ENCODE results near the gene IAH1. TPM values are rescaled to one million over a fixed set of nuclear protein-coding genes. Genes with fewer than 3 reads are reported as not detected.

IAH1 gene
- total and polyA plus RNA-seq, 2 experiments from 2014 or later: 12.7 to 33.7 TPM

DNA sequence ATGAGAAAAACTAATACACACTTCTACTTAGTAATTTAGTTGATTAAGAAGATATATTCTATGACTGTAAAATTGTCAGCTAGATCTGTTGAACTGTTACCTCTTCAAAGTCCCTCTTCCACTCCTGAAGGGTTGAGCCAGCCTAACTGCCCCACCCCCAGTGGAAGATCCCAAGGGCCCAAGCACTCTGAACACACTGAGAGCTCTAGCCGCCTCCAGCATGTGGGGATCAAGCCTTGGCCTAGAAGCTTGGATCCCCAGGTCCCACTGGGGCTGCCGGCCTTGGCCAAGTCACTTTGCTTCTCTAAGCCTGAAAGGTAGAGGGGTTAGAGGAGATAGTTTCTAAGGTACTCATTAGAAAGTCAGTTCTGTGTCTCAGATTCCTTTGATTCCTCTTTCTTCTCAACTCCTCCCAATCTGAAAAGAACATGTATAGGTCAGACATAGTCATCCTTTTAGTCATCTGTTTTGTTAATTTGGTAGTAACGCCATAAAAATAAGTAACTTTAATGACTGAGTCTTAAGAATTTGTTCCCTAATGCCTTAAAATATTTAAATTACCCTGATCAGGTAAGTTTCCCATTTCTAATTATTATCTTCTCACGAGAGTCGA, 45.3 kb upstream of the IAH1 start:
- no peaks in the 10 kb centered on the region; the same call in 2 of the 3 replicates for H3K4me1 Mint-ChIP-seq
- H3K79me2 ChIP-seq (replicated peaks; ENCODE audit: insufficient read depth): peaks cover 36% of the 10 kb centered on the region
- H3K9me2 ChIP-seq (ENCODE audit: insufficient read depth): no peaks in the 10 kb centered on the region
- DNase-seq (ENCODE audit: low spot score) (no peak), ATAC-seq (no peak)
- no peak overlapping the region for H2AFZ ChIP-seq
- no peaks in the 10 kb centered on the region; the same call in 1 of the 2 replicates for H3K4me1 ChIP-seq (ENCODE audit: insufficient read depth)
- no peak for TF ChIP-seq EZH2 (IDR thresholded peaks at IDR 0.05; ENCODE audit: low read depth, unreplicated experiment)
- TF ChIP-seq, protein P1, sequence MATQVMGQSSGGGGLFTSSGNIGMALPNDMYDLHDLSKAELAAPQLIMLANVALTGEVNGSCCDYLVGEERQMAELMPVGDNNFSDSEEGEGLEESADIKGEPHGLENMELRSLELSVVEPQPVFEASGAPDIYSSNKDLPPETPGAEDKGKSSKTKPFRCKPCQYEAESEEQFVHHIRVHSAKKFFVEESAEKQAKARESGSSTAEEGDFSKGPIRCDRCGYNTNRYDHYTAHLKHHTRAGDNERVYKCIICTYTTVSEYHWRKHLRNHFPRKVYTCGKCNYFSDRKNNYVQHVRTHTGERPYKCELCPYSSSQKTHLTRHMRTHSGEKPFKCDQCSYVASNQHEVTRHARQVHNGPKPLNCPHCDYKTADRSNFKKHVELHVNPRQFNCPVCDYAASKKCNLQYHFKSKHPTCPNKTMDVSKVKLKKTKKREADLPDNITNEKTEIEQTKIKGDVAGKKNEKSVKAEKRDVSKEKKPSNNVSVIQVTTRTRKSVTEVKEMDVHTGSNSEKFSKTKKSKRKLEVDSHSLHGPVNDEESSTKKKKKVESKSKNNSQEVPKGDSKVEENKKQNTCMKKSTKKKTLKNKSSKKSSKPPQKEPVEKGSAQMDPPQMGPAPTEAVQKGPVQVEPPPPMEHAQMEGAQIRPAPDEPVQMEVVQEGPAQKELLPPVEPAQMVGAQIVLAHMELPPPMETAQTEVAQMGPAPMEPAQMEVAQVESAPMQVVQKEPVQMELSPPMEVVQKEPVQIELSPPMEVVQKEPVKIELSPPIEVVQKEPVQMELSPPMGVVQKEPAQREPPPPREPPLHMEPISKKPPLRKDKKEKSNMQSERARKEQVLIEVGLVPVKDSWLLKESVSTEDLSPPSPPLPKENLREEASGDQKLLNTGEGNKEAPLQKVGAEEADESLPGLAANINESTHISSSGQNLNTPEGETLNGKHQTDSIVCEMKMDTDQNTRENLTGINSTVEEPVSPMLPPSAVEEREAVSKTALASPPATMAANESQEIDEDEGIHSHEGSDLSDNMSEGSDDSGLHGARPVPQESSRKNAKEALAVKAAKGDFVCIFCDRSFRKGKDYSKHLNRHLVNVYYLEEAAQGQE (IDR thresholded peaks at IDR 0.05; ENCODE audit: unreplicated experiment): no peak
- TF ChIP-seq NANOG (IDR thresholded peaks at IDR 0.05; ENCODE audit: borderline replicate concordance): no peak
- TF ChIP-seq, protein P2, sequence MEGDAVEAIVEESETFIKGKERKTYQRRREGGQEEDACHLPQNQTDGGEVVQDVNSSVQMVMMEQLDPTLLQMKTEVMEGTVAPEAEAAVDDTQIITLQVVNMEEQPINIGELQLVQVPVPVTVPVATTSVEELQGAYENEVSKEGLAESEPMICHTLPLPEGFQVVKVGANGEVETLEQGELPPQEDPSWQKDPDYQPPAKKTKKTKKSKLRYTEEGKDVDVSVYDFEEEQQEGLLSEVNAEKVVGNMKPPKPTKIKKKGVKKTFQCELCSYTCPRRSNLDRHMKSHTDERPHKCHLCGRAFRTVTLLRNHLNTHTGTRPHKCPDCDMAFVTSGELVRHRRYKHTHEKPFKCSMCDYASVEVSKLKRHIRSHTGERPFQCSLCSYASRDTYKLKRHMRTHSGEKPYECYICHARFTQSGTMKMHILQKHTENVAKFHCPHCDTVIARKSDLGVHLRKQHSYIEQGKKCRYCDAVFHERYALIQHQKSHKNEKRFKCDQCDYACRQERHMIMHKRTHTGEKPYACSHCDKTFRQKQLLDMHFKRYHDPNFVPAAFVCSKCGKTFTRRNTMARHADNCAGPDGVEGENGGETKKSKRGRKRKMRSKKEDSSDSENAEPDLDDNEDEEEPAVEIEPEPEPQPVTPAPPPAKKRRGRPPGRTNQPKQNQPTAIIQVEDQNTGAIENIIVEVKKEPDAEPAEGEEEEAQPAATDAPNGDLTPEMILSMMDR (conservative IDR thresholded peaks at IDR 0.05; ENCODE audit: low read depth in 2 of 2): no peak
- no peak for TF ChIP-seq ZNF114 (CRISPR knock-in tag; IDR thresholded peaks at IDR 0.05)
- no peak for TF ChIP-seq ZNF331 (CRISPR knock-in tag; IDR thresholded peaks at IDR 0.05; ENCODE audit: low read depth)
- no peak for TF ChIP-seq EZH2phosphoT487 (IDR thresholded peaks at IDR 0.05; ENCODE audit: unreplicated experiment)
- TF ChIP-seq POLR2AphosphoS5 (IDR thresholded peaks at IDR 0.05; ENCODE audit: low read depth): no peak
- TF ChIP-seq, protein P3, sequence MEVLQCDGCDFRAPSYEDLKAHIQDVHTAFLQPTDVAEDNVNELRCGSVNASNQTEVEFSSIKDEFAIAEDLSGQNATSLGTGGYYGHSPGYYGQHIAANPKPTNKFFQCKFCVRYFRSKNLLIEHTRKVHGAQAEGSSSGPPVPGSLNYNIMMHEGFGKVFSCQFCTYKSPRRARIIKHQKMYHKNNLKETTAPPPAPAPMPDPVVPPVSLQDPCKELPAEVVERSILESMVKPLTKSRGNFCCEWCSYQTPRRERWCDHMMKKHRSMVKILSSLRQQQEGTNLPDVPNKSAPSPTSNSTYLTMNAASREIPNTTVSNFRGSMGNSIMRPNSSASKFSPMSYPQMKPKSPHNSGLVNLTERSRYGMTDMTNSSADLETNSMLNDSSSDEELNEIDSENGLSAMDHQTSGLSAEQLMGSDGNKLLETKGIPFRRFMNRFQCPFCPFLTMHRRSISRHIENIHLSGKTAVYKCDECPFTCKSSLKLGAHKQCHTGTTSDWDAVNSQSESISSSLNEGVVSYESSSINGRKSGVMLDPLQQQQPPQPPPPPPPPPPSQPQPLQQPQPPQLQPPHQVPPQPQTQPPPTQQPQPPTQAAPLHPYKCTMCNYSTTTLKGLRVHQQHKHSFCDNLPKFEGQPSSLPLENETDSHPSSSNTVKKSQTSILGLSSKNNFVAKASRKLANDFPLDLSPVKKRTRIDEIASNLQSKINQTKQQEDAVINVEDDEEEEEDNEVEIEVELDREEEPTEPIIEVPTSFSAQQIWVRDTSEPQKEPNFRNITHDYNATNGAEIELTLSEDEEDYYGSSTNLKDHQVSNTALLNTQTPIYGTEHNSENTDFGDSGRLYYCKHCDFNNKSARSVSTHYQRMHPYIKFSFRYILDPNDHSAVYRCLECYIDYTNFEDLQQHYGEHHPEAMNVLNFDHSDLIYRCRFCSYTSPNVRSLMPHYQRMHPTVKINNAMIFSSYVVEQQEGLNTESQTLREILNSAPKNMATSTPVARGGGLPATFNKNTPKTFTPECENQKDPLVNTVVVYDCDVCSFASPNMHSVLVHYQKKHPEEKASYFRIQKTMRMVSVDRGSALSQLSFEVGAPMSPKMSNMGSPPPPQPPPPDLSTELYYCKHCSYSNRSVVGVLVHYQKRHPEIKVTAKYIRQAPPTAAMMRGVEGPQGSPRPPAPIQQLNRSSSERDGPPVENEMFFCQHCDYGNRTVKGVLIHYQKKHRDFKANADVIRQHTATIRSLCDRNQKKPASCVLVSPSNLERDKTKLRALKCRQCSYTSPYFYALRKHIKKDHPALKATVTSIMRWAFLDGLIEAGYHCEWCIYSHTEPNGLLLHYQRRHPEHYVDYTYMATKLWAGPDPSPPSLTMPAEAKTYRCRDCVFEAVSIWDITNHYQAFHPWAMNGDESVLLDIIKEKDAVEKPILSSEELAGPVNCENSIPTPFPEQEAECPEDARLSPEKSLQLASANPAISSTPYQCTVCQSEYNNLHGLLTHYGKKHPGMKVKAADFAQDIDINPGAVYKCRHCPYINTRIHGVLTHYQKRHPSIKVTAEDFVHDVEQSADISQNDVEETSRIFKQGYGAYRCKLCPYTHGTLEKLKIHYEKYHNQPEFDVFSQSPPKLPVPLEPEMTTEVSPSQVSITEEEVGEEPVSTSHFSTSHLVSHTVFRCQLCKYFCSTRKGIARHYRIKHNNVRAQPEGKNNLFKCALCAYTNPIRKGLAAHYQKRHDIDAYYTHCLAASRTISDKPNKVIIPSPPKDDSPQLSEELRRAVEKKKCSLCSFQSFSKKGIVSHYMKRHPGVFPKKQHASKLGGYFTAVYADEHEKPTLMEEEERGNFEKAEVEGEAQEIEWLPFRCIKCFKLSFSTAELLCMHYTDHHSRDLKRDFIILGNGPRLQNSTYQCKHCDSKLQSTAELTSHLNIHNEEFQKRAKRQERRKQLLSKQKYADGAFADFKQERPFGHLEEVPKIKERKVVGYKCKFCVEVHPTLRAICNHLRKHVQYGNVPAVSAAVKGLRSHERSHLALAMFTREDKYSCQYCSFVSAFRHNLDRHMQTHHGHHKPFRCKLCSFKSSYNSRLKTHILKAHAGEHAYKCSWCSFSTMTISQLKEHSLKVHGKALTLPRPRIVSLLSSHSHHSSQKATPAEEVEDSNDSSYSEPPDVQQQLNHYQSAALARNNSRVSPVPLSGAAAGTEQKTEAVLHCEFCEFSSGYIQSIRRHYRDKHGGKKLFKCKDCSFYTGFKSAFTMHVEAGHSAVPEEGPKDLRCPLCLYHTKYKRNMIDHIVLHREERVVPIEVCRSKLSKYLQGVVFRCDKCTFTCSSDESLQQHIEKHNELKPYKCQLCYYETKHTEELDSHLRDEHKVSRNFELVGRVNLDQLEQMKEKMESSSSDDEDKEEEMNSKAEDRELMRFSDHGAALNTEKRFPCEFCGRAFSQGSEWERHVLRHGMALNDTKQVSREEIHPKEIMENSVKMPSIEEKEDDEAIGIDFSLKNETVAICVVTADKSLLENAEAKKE (CRISPR knock-in tag; IDR thresholded peaks at IDR 0.05): no peak
- TF ChIP-seq, protein P4, sequence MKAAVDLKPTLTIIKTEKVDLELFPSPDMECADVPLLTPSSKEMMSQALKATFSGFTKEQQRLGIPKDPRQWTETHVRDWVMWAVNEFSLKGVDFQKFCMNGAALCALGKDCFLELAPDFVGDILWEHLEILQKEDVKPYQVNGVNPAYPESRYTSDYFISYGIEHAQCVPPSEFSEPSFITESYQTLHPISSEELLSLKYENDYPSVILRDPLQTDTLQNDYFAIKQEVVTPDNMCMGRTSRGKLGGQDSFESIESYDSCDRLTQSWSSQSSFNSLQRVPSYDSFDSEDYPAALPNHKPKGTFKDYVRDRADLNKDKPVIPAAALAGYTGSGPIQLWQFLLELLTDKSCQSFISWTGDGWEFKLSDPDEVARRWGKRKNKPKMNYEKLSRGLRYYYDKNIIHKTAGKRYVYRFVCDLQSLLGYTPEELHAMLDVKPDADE (IDR thresholded peaks at IDR 0.05): no peak
- TF ChIP-seq JUNB (IDR thresholded peaks at IDR 0.05; ENCODE audit: unreplicated experiment): no peak
- no peak for TF ChIP-seq STAT1 (IDR thresholded peaks at IDR 0.05; ENCODE audit: unreplicated experiment)
- no peak for TF ChIP-seq CREB1 (CRISPR knock-in tag; IDR thresholded peaks at IDR 0.05; ENCODE audit: low read depth)
- H3K27ac ChIP-seq (ENCODE audit: low read depth): no peak overlapping the region
- H3F3A ChIP-seq (replicated peaks; ENCODE audit: low read depth): no peaks in the 10 kb centered on the region
- no peak overlapping the region for H3K4me2 ChIP-seq
- no peaks in the 10 kb centered on the region for H3K27me3 ChIP-seq (ENCODE audit: insufficient read depth)
- peaks cover 43% of the 10 kb centered on the region for H3K36me3 Mint-ChIP-seq (ENCODE audit: low read depth)
- no peak overlapping the region for H3K4me3 ChIP-seq
- peaks cover 45% of the 10 kb centered on the region for H3K36me3 ChIP-seq (ENCODE audit: insufficient read depth)
- peaks cover 22% of the 10 kb centered on the region for H4K20me1 ChIP-seq (replicated peaks; ENCODE audit: insufficient read depth)
- no peak overlapping the region for H3K27ac Mint-ChIP-seq
- H3K9me3 Mint-ChIP-seq: no peaks in the 10 kb centered on the region
- H3K4me3 Mint-ChIP-seq: no peak overlapping the region
- H3K27me3 Mint-ChIP-seq (ENCODE audit: insufficient read depth, low read depth, poor library complexity): no peaks in the 10 kb centered on the region
